IPS-18c (cell line): ENCODE data around the gene EVA1A.

ENCODE experiments used
- H3K4me3 ChIP-seq: 2 replicates; pipeline ENCODE4 v1.7.0; 2013; ENCODE audit warnings: low read depth, mild to moderate bottlenecking, low read length, moderate library complexity; ENCODE audit not compliant: insufficient read depth
- H3K9me3 ChIP-seq: one replicate; pipeline ENCODE4 v1.6.1; 2013; ENCODE audit warnings: mild to moderate bottlenecking, low read length, moderate library complexity; ENCODE audit not compliant: control insufficient read depth, insufficient read depth

EVA1A gene

GRCh38 chr2:75595541-75596395 lies 35.0 kb upstream of the EVA1A start:
- Histone ChIP-seq H3K9me3 (no peaks in the 10 kb centered on the region), H3K4me3 (no peak overlapping the region)

GRCh38 chr2:75594596-75594995 lies 33.9 kb upstream of the EVA1A start:
- H3K9me3 ChIP-seq, result no peaks in the 10 kb centered on the region

GRCh38 chr2:75592888-75593287 lies 32.1 kb upstream of the EVA1A start:
- Histone ChIP-seq H3K9me3 (no peaks in the 10 kb centered on the region), H3K4me3 (no peak overlapping the region)

More at GRCh38 chr2:75594596-75594995, 33.9 kb upstream of the EVA1A start:
- no peak overlapping the region for H3K4me3 ChIP-seq

- Histone ChIP-seq H3K4me3 (no peak overlapping the region), H3K9me3 (no peaks in the 10 kb centered on the region)
Observed at GRCh38 chr2:75592030-75592429, 31.3 kb upstream of the EVA1A start.

GRCh38 chr2:75589391-75590105 lies 28.8 kb upstream of the EVA1A start:
- no peaks in the 10 kb centered on the region for H3K9me3 ChIP-seq
- no peak overlapping the region for H3K4me3 ChIP-seq

- Histone ChIP-seq H3K4me3 (no peak overlapping the region), H3K9me3 (no peaks in the 10 kb centered on the region)
Observed at GRCh38 chr2:75587954-75588587, 27.3 kb upstream of the EVA1A start.

- H3K9me3 ChIP-seq, result no peaks in the 10 kb centered on the region
Observed at GRCh38 chr2:75586971-75587370, 26.2 kb upstream of the EVA1A start.

GRCh38 chr2:75582840-75583239 lies 22.1 kb upstream of the EVA1A start:
- no peaks in the 10 kb centered on the region for H3K9me3 ChIP-seq
- no peak overlapping the region for H3K4me3 ChIP-seq

More at GRCh38 chr2:75586971-75587370, 26.2 kb upstream of the EVA1A start:
- H3K4me3 ChIP-seq, result no peak overlapping the region

GRCh38 chr2:75580606-75581005 lies 19.9 kb upstream of the EVA1A start:
- no peak overlapping the region for H3K4me3 ChIP-seq
- H3K9me3 ChIP-seq, result no peaks in the 10 kb centered on the region

- no peak overlapping the region for H3K4me3 ChIP-seq
- H3K9me3 ChIP-seq, result no peaks in the 10 kb centered on the region
Observed at GRCh38 chr2:75580156-75580555, 19.4 kb upstream of the EVA1A start.

GRCh38 chr2:75579186-75579585 lies 18.4 kb upstream of the EVA1A start:
- H3K9me3 ChIP-seq, result no peaks in the 10 kb centered on the region
- no peak overlapping the region for H3K4me3 ChIP-seq

- Histone ChIP-seq H3K9me3 (no peaks in the 10 kb centered on the region), H3K4me3 (no peak overlapping the region)
Observed at GRCh38 chr2:75577280-75577679, 16.5 kb upstream of the EVA1A start.

- Histone ChIP-seq H3K9me3 (no peaks in the 10 kb centered on the region), H3K4me3 (no peak overlapping the region)
Observed at GRCh38 chr2:75574106-75574505, 13.4 kb upstream of the EVA1A start.

GRCh38 chr2:75573145-75573878 lies 12.6 kb upstream of the EVA1A start:
- Histone ChIP-seq H3K4me3 (no peak overlapping the region), H3K9me3 (no peaks in the 10 kb centered on the region)

GRCh38 chr2:75571730-75572430 lies 11.1 kb upstream of the EVA1A start:
- no peaks in the 10 kb centered on the region for H3K9me3 ChIP-seq
- no peak overlapping the region for H3K4me3 ChIP-seq

GRCh38 chr2:75570948-75571729 lies 10.4 kb upstream of the EVA1A start:
- no peaks in the 10 kb centered on the region for H3K9me3 ChIP-seq
- H3K4me3 ChIP-seq, result no peak overlapping the region
